T-helper 2 cell treated with Interferon-gamma antibody and Interleukin-4, amounts not matched to agents 100 ng/mL and 5 ng/mL, for 36 hours (primary cell): ENCODE results near the gene MST1. TPM values are rescaled to one million over a fixed set of nuclear protein-coding genes. Genes with fewer than 3 reads are reported as not detected.

Source experiments
- intact Hi-C: fragments of 100-400 bp; cut with micrococcal nuclease; formaldehyde crosslinking; loops from one replicate; pipeline ENCODE4 v1.15.1; 2023
- total RNA-seq: library from RNA; stranded (reverse); gene quantifications from 2 replicates; pipeline ENCODE4 v1.2.3, GENCODE V29; 2022

Gene MST1
- total RNA-seq, 1 donor from 2014 or later = 10.4 TPM

- intact Hi-C loops = loop anchor here (1.0 kb wide), 1 partner anchor 45 kb away; the partner anchor contains the start of gene APEH
These were observed 29.6 kb upstream of the MST1 start for GRCh38 chr3:49718858-49719213.

GRCh38 chr3:49717959-49718857 lies 28.9 kb upstream of the MST1 start:
- intact Hi-C loops = no loop called here

- intact Hi-C loops = no loop called here
These were observed 28.1 kb upstream of the MST1 start for GRCh38 chr3:49717211-49717958.

- intact Hi-C loops = no loop called here
These were observed 27.5 kb upstream of the MST1 start for GRCh38 chr3:49716691-49717210.

DNA sequence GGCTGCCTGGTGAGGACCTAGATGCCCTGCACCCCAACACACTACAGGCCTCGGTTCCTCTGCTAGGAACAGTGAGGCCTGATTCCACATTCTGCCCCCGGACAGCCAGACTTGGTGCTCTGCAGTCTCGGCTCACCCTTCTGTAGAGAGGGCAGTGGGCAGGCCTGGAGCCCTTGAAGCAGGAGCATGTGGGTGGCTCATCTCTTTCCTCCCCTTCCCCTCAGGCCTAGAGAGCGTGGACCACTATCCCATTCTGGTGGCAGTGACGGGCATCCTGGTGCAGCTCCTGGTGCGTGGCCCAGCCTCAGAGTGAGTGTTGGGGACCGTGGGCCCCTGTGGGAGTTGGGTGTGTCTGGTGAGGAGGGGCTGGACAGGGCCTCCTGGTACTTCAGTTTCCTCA lies 26.9 kb upstream of the MST1 start:
- intact Hi-C loops = no loop called here

- intact Hi-C loops = no loop called here
These were observed 26.4 kb upstream of the MST1 start for GRCh38 chr3:49715611-49716121.

DNA sequence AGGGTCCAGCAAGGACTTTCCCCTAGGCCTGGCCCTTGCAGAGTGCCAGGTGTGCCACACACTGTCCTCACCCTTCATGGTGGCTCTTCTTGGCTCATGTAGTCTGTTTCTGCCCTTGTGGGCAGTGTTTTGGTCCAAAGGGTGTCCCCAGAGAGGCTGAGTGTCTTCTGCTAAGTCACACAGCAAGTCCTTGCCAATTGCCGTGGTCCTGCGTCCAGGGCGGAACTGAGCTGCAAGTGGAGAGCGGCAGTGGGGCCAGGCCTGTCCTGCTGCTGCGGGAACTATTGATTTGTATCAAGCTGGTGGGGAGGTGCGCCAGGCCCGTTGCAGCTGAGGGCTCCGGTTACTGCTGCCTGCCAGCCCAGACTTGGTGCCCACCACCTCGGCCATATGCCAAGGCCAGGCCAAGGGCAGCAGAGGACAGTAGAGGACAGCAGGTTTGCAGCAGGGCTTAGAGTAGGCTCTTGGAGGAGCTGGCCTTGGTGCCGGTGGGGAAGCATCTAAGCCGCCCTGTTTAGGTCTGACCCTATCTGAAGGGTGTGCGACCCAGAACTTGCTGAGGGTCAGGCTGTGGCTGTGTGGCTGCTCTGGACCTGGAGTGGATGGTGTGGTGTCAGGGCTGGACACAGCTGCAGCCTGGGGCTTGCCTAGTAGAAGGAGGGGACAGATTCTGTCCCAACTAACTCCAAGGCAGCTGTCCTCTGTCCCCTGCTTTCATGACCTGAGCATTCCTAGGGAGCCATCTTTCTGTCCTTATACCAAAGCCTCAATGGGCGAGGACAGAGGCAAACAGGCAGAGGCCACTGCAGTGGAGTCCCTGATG lies 25.7 kb upstream of the MST1 start:
- intact Hi-C loops = no loop called here

- intact Hi-C loops = no loop called here
These were observed 24.2 kb upstream of the MST1 start for GRCh38 chr3:49713336-49714105.

- intact Hi-C loops = no loop called here
These were observed 23.5 kb upstream of the MST1 start for GRCh38 chr3:49712631-49713317.

- intact Hi-C loops = no loop called here
These were observed 22.9 kb upstream of the MST1 start for GRCh38 chr3:49712166-49712565.

DNA sequence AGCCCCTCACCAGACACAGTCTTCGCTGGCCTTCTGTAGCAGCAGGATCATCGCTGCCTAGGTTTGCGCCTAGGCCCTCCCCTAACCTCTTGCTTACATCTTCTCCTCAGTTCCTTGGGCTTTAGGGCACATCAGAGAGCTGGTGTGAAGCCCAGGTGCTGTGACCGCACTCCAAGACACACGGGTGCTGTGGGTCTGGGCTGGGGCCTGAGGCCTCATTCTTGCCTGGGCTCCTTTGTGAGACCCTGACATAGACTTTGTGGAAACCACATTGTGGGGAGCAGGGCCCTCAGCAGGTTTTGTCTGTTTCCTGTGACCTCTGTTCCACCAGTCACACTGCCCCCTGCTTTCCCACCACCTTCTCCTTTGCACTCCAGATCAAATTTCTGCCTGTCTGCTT lies 22.2 kb upstream of the MST1 start:
- intact Hi-C loops = no loop called here

- intact Hi-C loops = no loop called here
These were observed 20.6 kb upstream of the MST1 start for GRCh38 chr3:49709852-49710251.

- intact Hi-C loops = no loop called here
These were observed 17.8 kb upstream of the MST1 start for GRCh38 chr3:49707113-49707480.

DNA sequence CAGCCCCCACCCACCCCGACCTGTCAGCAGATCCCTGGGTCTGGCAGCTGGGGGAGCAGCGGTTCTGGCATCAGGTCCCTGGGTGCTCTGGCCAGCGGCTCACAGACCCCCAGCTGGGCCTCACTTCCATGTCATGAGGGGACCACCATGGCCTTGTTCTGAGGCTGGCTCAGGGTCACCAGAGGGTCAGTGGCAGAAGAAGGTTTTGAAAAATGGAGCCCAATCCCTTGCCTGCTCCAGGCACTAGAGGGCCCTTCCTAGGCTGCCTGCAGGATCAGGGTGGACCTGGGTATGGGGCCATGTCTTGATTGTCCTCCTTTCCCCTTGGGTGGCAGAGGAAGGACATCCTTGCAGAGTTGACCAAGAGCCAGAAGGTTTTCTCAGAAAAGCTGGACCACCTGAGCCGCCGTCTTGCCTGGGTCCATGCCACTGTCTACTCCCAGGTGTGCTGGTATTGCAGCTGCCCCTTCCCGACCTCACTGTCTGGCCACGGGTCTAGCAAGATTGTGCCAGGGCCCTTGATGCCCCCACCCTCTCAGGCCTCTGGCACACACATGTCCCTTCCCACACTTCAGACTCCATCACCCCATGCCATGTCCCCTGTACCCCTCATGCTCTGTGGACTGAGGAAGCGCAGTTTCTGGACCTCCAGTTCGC lies 17.3 kb upstream of the MST1 start:
- intact Hi-C loops = no loop called here

- intact Hi-C loops = no loop called here
These were observed 16.2 kb upstream of the MST1 start for GRCh38 chr3:49705390-49705960.

DNA sequence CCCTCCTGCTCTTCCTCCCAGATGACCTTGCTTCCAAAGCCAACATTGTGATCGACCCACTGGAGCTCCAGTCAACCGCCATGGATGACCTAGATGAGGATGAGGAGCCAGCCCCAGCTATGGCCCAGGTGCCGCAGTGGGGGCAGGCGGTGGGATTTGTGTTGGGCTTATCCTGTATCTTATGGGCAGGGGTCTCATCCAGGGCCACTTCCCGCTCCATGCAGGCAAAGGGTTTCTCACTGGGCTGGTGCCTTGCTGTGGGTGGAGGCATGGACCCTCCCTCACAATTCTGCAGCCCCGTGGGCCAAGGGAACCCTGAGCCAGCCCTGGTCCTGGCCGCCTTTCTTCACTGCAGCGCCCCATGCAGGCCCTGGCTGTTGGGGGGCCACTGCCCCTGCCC lies 15.4 kb upstream of the MST1 start:
- intact Hi-C loops = no loop called here

DNA sequence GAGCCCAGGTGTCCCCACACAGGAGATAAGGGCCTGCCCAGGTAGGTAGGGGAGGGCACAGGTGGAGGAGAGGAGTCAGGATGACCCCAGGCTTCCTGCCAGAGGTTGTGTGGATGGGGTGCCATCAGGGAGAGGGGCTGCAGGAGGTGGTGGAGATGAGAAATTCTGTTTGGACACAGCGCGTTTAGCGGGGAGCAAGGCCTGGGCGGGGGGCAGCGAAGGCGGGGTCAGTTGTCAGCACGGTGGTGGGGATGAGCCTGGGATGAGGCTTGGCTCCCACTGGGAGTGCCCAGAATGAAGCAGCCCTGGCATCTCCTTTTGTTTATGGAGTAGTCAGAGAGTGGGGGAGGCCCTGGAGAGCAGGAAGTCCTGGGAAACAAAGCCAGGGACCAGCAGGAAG lies 14.7 kb upstream of the MST1 start:
- intact Hi-C loops = no loop called here

- intact Hi-C loops = no loop called here
These were observed 14.2 kb upstream of the MST1 start for GRCh38 chr3:49703443-49703927.

- intact Hi-C loops = no loop called here
These were observed 13.4 kb upstream of the MST1 start for GRCh38 chr3:49702672-49703071.
